Lung (tissue), 12 donors: ENCODE data around the gene SH3PXD2B. TPM values are rescaled to one million over a fixed set of nuclear protein-coding genes. Genes with fewer than 3 reads are reported as not detected.

ENCODE experiments used
- ATAC-seq: fragments of 200-7000 bp; cut with Tn5 transposase; one replicate; pipeline ENCODE4 v1.9.1; 2020; ENCODE audit warnings: moderate number of reproducible peaks; ENCODE audit not compliant: insufficient read depth, low FRiP score
- DNase-seq, 3 donors: peaks; one replicate each; pipeline ENCODE4 v3.0.0-alpha.2; 2013 to 2017
- H3K27ac ChIP-seq, 2 donors: one replicate each; pipeline ENCODE4 v1.5.1; 2013; ENCODE audit warnings: mild to moderate bottlenecking in 2 of 2, moderate library complexity in 2 of 2, control low read depth in 1 of 2, inconsistent platforms in 1 of 2, low read depth in 1 of 2, low read length in 1 of 2
- H3K27me3 ChIP-seq, 3 donors: one replicate each; pipeline ENCODE4 v1.5.1; 2013; ENCODE audit warnings: low read length in 2 of 3; ENCODE audit not compliant: control insufficient read depth in 3 of 3, insufficient read depth in 3 of 3
- H3K36me3 ChIP-seq, 4 donors: one replicate each; pipeline ENCODE4 v1.5.1; 2013; ENCODE audit warnings: low read length in 4 of 4, mild to moderate bottlenecking in 1 of 4, moderate library complexity in 1 of 4; ENCODE audit not compliant: control insufficient read depth in 4 of 4, insufficient read depth in 4 of 4
- H3K4me1 ChIP-seq, 5 donors: one replicate each; pipeline ENCODE4 v1.5.1; 2013; ENCODE audit warnings: low read length in 5 of 5, mild to moderate bottlenecking in 2 of 5, moderate library complexity in 1 of 5; ENCODE audit not compliant: control insufficient read depth in 5 of 5, insufficient read depth in 5 of 5
- H3K4me3 ChIP-seq: one replicate; pipeline ENCODE4 v1.5.1; 2013; ENCODE audit warnings: mild to moderate bottlenecking, control low read depth, moderate library complexity
- H3K9ac ChIP-seq, 2 donors: one replicate each; pipeline ENCODE4 v1.5.1; 2013; ENCODE audit warnings: low read length in 2 of 2, control low read depth in 1 of 2; ENCODE audit not compliant: insufficient read depth in 1 of 2
- H3K9me3 ChIP-seq, 4 donors: one replicate each; pipeline ENCODE4 v1.5.1; 2013; ENCODE audit warnings: low read length in 3 of 4, mild to moderate bottlenecking in 1 of 4, moderate library complexity in 1 of 4; ENCODE audit not compliant: control insufficient read depth in 4 of 4, insufficient read depth in 3 of 4
- CTCF ChIP-seq: IDR thresholded peaks from 2 replicates; pipeline ENCODE4 v1.5.1; 2012; ENCODE audit warnings: mild to moderate bottlenecking; ENCODE audit errors: control extremely low read depth, extremely low read depth
- WGBS, 2 donors: extraction: QIAGEN DNeasy Blood & Tissue Kit; methylation state at CpG; one replicate each; pipeline ENCODE4 v1.1.7; 2013; 5-methylcytosine and 5-hydroxymethylcytosine counted together
- polyA plus RNA-seq, 2 donors: library from polyadenylated mRNA; stranded (reverse); fragments of 200-250 nt; gene quantifications; one replicate each; pipeline ENCODE4 v1.2.1, GENCODE V29; 2013
- total RNA-seq, 2 donors: library from RNA; depleted of rRNA in 1 of 2; stranded (reverse); fragments of >200 nt in 1 of 2; gene quantifications; one replicate each; pipeline ENCODE4 v1.2.1, GENCODE V29; 2014 to 2021
- donor health status: control.
- donor health status: control.
- donor health status: Bipolar disorder and iron deficiency.
- donor health status: healthy.
- donor health status: DM: yes; HTN: yes; CAD: no.

SH3PXD2B gene
- total and polyA plus RNA-seq, 4 donors: 8.0 to 56.0 (median 21.4) TPM

GRCh38 chr5:172377856-172378255 lies 76.5 kb downstream of the SH3PXD2B start:
- H3K36me3 ChIP-seq: peaks cover 0 to 30% (median 11%) of the 10 kb centered on the region in 4 donors
- no peak for ATAC-seq
- H3K27ac ChIP-seq: no peak overlapping the region
- H3K4me3 ChIP-seq: no peak overlapping the region
- TF ChIP-seq CTCF: no peak
- peaks cover 0 to 16% (median 11%) of the 10 kb centered on the region in 5 donors for H3K4me1 ChIP-seq
- H3K9ac ChIP-seq: no peak overlapping the region
- DNase-seq: no peak
- H3K9me3 ChIP-seq: no peaks in the 10 kb centered on the region
- WGBS, 2 donors: 58 to 68% methylated on average over 4 of the region's 4 CpGs
- H3K27me3 ChIP-seq: no peaks in the 10 kb centered on the region

GRCh38 chr5:172377438-172377837 lies 76.9 kb downstream of the SH3PXD2B start:
- Histone ChIP-seq H3K9ac (no peak overlapping the region), H3K4me1 (peaks cover 0 to 16% (median 11%) of the 10 kb centered on the region in 5 donors), H3K9me3 (no peaks in the 10 kb centered on the region), H3K36me3 (peaks cover 0 to 30% (median 13%) of the 10 kb centered on the region in 4 donors), H3K27me3 (no peaks in the 10 kb centered on the region), H3K4me3 (no peak overlapping the region), H3K27ac (no peak overlapping the region)
- ATAC-seq (no peak), DNase-seq (no peak)
- no peak for TF ChIP-seq CTCF
- whole genome bisulfite sequencing, 2 donors: 88 to 95% methylated on average over 3 of the region's 3 CpGs

GRCh38 chr5:172374783-172375182 lies 79.5 kb downstream of the SH3PXD2B start:
- Histone ChIP-seq H3K4me3 (no peak overlapping the region), H3K9ac (no peak overlapping the region), H3K36me3 (peaks cover 0 to 27% (median 13%) of the 10 kb centered on the region in 4 donors), H3K9me3 (peaks cover 0 to 9% (median 3%) of the 10 kb centered on the region in 4 donors), H3K27ac (no peak overlapping the region), H3K27me3 (no peaks in the 10 kb centered on the region), H3K4me1 (no peaks in the 10 kb centered on the region)
- no peak for TF ChIP-seq CTCF
- 90 to 97% methylated on average over 6 of the region's 6 CpGs for WGBS, 2 donors
- ATAC-seq (no peak), DNase-seq (no peak)

GRCh38 chr5:172373680-172374079 lies 80.6 kb downstream of the SH3PXD2B start:
- no peaks in the 10 kb centered on the region for H3K4me1 ChIP-seq
- no peak for TF ChIP-seq CTCF
- DNase-seq (no peak), ATAC-seq (no peak)
- WGBS, 2 donors: 94 to 96% methylated on average over 6 of the region's 6 CpGs
- H3K4me3 ChIP-seq: no peak overlapping the region
- no peaks in the 10 kb centered on the region for H3K27me3 ChIP-seq
- H3K9ac ChIP-seq: no peak overlapping the region
- no peak overlapping the region for H3K27ac ChIP-seq
- peaks cover 0 to 9% (median 3%) of the 10 kb centered on the region in 4 donors for H3K9me3 ChIP-seq
- H3K36me3 ChIP-seq: peaks cover 0 to 27% (median 11%) of the 10 kb centered on the region in 4 donors
